ENCODE data around the gene SNAPC2. TPM values are rescaled to one million over a fixed set of nuclear protein-coding genes. Genes with fewer than 3 reads are reported as not detected.
"Not testable (repeated sequence)": the region's sequence is repeated elsewhere in the genome, so short reads cannot be mapped to it uniquely, and the experiment has no call there.

The SNAPC2 gene
- total RNA-seq, 2 experiments from 2014 or later, result 10.9 to 12.4 TPM

- DNase-seq, result no peak
- Mint-ChIP-seq H3K36me3 (ENCODE audit: low read depth) (no peaks in the 10 kb centered on the region), H3K9me3 (no peaks in the 10 kb centered on the region), H3K27ac (no peak overlapping the region), H3K4me1 (ENCODE audit: low read depth) (peaks cover 2% of the 10 kb centered on the region), H3K4me3 (no peak overlapping the region), H3K27me3 (ENCODE audit: low read depth) (peaks cover 7% of the 10 kb centered on the region)
- intact Hi-C loops (cut with micrococcal nuclease), result no loop called here
- CTCF ChIA-PET, result interaction anchor here (1.0 kb wide), 1 partner anchor 10 kb away, joined by 3 read pairs; no protein-coding TSS in a partner anchor
These were observed 40.9 kb upstream of the SNAPC2 start for GRCh38 chr19:7879111-7879807.

- H3K36me3 Mint-ChIP-seq (ENCODE audit: low read depth), result no peaks in the 10 kb centered on the region
- H3K4me1 Mint-ChIP-seq (ENCODE audit: low read depth), result no peaks in the 10 kb centered on the region
- no peak overlapping the region for H3K4me3 Mint-ChIP-seq
- H3K27ac Mint-ChIP-seq, result no peak overlapping the region
- H3K9me3 Mint-ChIP-seq, result no peaks in the 10 kb centered on the region
- intact Hi-C loops (cut with micrococcal nuclease), result no loop called here
- peaks cover 3% of the 10 kb centered on the region for H3K27me3 Mint-ChIP-seq (ENCODE audit: low read depth)
- CTCF ChIA-PET, result interaction anchor here (1.0 kb wide), 1 partner anchor 10 kb away, joined by 3 read pairs; no protein-coding TSS in a partner anchor
- no peak for DNase-seq
These were observed 40.3 kb upstream of the SNAPC2 start for GRCh38 chr19:7879836-7880235.

GRCh38 chr19:7881910-7882309 is 38.2 kb upstream of the SNAPC2 start:
- Mint-ChIP-seq H3K4me1 (ENCODE audit: low read depth) (no peaks in the 10 kb centered on the region), H3K9me3 (no peaks in the 10 kb centered on the region), H3K4me3 (no peak overlapping the region), H3K27ac (no peak overlapping the region), H3K36me3 (ENCODE audit: low read depth) (no peaks in the 10 kb centered on the region), H3K27me3 (ENCODE audit: low read depth) (no peaks in the 10 kb centered on the region)
- intact Hi-C loops (cut with micrococcal nuclease), result no loop called here
- DNase-seq, result no peak
- CTCF ChIA-PET, result no interaction called here

- no peaks in the 10 kb centered on the region for H3K4me1 Mint-ChIP-seq (ENCODE audit: low read depth)
- peaks cover 2% of the 10 kb centered on the region for H3K27me3 Mint-ChIP-seq (ENCODE audit: low read depth)
- H3K27ac Mint-ChIP-seq, result no peak overlapping the region
- CTCF ChIA-PET, result interaction anchor here (0.5 to 0.6 kb wide), 2 partner anchors 13 to 17 kb away, joined by 3 to 7 read pairs; no protein-coding TSS in a partner anchor
- intact Hi-C loops (cut with micrococcal nuclease), result no loop called here
- no peak overlapping the region for H3K4me3 Mint-ChIP-seq
- H3K36me3 Mint-ChIP-seq (ENCODE audit: low read depth), result no peaks in the 10 kb centered on the region
- DNase-seq, result no peak
- no peaks in the 10 kb centered on the region for H3K9me3 Mint-ChIP-seq
These were observed 37.0 kb upstream of the SNAPC2 start for GRCh38 chr19:7883105-7883504.

- no peaks in the 10 kb centered on the region for H3K36me3 Mint-ChIP-seq (ENCODE audit: low read depth)
- CTCF ChIA-PET, result interaction anchor here (0.5 kb wide), 1 partner anchor 13 kb away, joined by 3 read pairs; no protein-coding TSS in a partner anchor
- intact Hi-C loops (cut with micrococcal nuclease), result no loop called here
These were observed 36.2 kb upstream of the SNAPC2 start for GRCh38 chr19:7883796-7884570.

GRCh38 chr19:7885818-7886217 is 34.3 kb upstream of the SNAPC2 start:
- H3K27ac Mint-ChIP-seq, result no peak overlapping the region
- intact Hi-C loops (cut with micrococcal nuclease), result no loop called here

More at GRCh38 chr19:7883796-7884570, 36.2 kb upstream of the SNAPC2 start:
- H3K27me3 Mint-ChIP-seq (ENCODE audit: low read depth), result peaks cover 6% of the 10 kb centered on the region
- H3K27ac Mint-ChIP-seq, result no peak overlapping the region
- no peaks in the 10 kb centered on the region for H3K4me1 Mint-ChIP-seq (ENCODE audit: low read depth)
- no peaks in the 10 kb centered on the region for H3K9me3 Mint-ChIP-seq
- no peak for DNase-seq
- H3K4me3 Mint-ChIP-seq, result no peak overlapping the region

GRCh38 chr19:7887408-7888144 is 32.6 kb upstream of the SNAPC2 start:
- intact Hi-C loops (cut with micrococcal nuclease), result no loop called here
- Mint-ChIP-seq H3K4me3 (no peak overlapping the region), H3K4me1 (ENCODE audit: low read depth) (no peaks in the 10 kb centered on the region), H3K27ac (no peak overlapping the region), H3K36me3 (ENCODE audit: low read depth) (no peaks in the 10 kb centered on the region), H3K27me3 (ENCODE audit: low read depth) (peaks cover 16% of the 10 kb centered on the region), H3K9me3 (no peaks in the 10 kb centered on the region)
- DNase-seq, result no peak
- CTCF ChIA-PET, result interaction anchor here (1.1 to 2.1 kb wide), 2 partner anchors 12 to 16 kb away, joined by 3 to 5 read pairs; partner anchors contain the start of gene MAP2K7

More at GRCh38 chr19:7885818-7886217, 34.3 kb upstream of the SNAPC2 start:
- H3K9me3 Mint-ChIP-seq, result no peaks in the 10 kb centered on the region
- CTCF ChIA-PET, result interaction anchor here (2.1 kb wide), 1 partner anchor 18 kb away, joined by 5 read pairs; the partner anchor contains the start of gene MAP2K7
- no peaks in the 10 kb centered on the region for H3K36me3 Mint-ChIP-seq (ENCODE audit: low read depth)
- no peaks in the 10 kb centered on the region for H3K4me1 Mint-ChIP-seq (ENCODE audit: low read depth)
- DNase-seq, result no peak
- H3K27me3 Mint-ChIP-seq (ENCODE audit: low read depth), result peaks cover 13% of the 10 kb centered on the region
- no peak overlapping the region for H3K4me3 Mint-ChIP-seq

GRCh38 chr19:7888145-7888825 is 31.9 kb upstream of the SNAPC2 start, which contains the start of gene LRRC8E:
Gene LRRC8E (plus strand): TSS chr19:7888510. CDS start chr19:7895604, 7,094 bp downstream.
- DNase-seq, result peak; percentile 50
- H3K4me3 Mint-ChIP-seq, result no peak within 1 kb of the TSS
- H3K9me3 Mint-ChIP-seq, result no peaks in the 10 kb centered on the region
- intact Hi-C loops (cut with micrococcal nuclease), result no loop called here
- CTCF ChIA-PET, result interaction anchor here (0.6 to 1.1 kb wide), 2 partner anchors 13 to 32 kb away, joined by 3 read pairs; no protein-coding TSS in a partner anchor
- H3K27ac Mint-ChIP-seq, result no peak within 1 kb of the TSS
- H3K36me3 Mint-ChIP-seq (ENCODE audit: low read depth), result no peaks in the 10 kb centered on the region
- no peaks in the 10 kb centered on the region for H3K4me1 Mint-ChIP-seq (ENCODE audit: low read depth)
- H3K27me3 Mint-ChIP-seq (ENCODE audit: low read depth), result peaks cover 16% of the 10 kb centered on the region

- Mint-ChIP-seq H3K27me3 (ENCODE audit: low read depth) (peaks cover 17% of the 10 kb centered on the region), H3K9me3 (no peaks in the 10 kb centered on the region), H3K36me3 (ENCODE audit: low read depth) (no peaks in the 10 kb centered on the region), H3K27ac (no peak overlapping the region), H3K4me1 (ENCODE audit: low read depth) (no peaks in the 10 kb centered on the region), H3K4me3 (no peak overlapping the region)
- CTCF ChIA-PET, result interaction anchor here (0.6 to 1.1 kb wide), 2 partner anchors 13 to 31 kb away, joined by 3 read pairs; no protein-coding TSS in a partner anchor
- no peak for DNase-seq
- intact Hi-C loops (cut with micrococcal nuclease), result no loop called here
These were observed 31.3 kb upstream of the SNAPC2 start for GRCh38 chr19:7888826-7889217.

GRCh38 chr19:7893362-7894101 is 26.6 kb upstream of the SNAPC2 start:
- H3K4me1 Mint-ChIP-seq (ENCODE audit: low read depth); H3K9me3 Mint-ChIP-seq; H3K36me3 Mint-ChIP-seq (ENCODE audit: low read depth); intact Hi-C loops (cut with micrococcal nuclease); H3K27ac Mint-ChIP-seq; DNase-seq; H3K4me3 Mint-ChIP-seq: not testable (repeated sequence)
- H3K27me3 Mint-ChIP-seq (ENCODE audit: low read depth), result peaks cover 26% of the 10 kb centered on the region
- CTCF ChIA-PET, result interaction anchor here (0.7 kb wide), 1 partner anchor 11 kb away, joined by 3 read pairs; no protein-coding TSS in a partner anchor

Measured in activated naive CD4-positive, alpha-beta T cell treated with anti-CD3 and anti-CD28 coated beads for 36 hours (primary cell).